DND-41 (cell line): ENCODE data around the gene CNTNAP5.

ENCODE experiments used
- CTCF ChIP-seq: IDR thresholded peaks from 2 replicates; pipeline ENCODE4 v1.5.1; 2012; ENCODE audit warnings: borderline replicate concordance, low read length, moderate library complexity, mild to moderate bottlenecking; ENCODE audit not compliant: poor library complexity, severe bottlenecking; ENCODE audit errors: extremely low read depth
- EZH2 ChIP-seq: IDR thresholded peaks from 3 replicates; pipeline ENCODE4 v1.6.1; 2012; ENCODE audit warnings: borderline replicate concordance, low read depth, mild to moderate bottlenecking, moderate library complexity, low read length, inconsistent platforms; ENCODE audit not compliant: severe bottlenecking

- no peak for TF ChIP-seq CTCF
- no peak for TF ChIP-seq EZH2
Observed at GRCh38 chr2:124704071-124704925, 679.2 kb downstream of the CNTNAP5 start.
